GM21515 (cell line): ENCODE data around the gene MAL.
A peak's percentile ranks its signal among the peaks of the same experiment; 100 is the strongest.

ENCODE experiments used
- ATAC-seq: cut with Tn5 transposase; IDR thresholded peaks from one replicate; pipeline ENCODE4 v1.9.1; 2021; ENCODE audit not compliant: unreplicated experiment

MAL gene

DNA sequence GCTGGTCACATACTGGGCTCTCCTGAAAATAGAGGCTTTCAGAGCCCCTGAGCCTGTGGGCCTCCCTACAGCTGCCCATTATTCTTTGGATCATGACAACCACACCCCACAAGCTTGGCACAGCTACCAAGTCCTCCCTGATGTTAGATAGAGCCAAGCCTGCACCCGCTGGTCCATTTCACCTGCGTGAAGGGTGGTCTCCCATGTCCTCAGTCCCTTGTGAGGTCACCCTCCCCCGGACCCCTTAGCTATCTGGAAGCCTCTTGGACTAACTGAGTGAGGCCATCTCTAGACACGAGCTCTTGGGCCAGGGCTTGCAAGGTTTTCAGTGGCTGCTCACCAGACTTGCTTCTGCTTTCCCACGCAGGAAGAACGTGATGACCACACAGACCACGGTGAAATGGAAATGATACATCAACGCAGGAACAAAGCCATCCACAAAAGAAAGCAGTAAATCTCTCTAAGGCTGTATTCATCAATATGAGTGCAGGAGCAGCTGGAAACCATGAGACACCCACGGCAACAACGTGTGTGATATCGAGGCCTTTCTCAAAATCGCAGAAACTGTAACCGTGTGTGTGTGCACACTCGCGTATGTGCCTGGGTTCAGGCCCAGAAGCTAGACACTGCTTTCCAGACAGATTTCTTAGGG, 10.1 kb upstream of the MAL start:
- no peak for ATAC-seq

DNA sequence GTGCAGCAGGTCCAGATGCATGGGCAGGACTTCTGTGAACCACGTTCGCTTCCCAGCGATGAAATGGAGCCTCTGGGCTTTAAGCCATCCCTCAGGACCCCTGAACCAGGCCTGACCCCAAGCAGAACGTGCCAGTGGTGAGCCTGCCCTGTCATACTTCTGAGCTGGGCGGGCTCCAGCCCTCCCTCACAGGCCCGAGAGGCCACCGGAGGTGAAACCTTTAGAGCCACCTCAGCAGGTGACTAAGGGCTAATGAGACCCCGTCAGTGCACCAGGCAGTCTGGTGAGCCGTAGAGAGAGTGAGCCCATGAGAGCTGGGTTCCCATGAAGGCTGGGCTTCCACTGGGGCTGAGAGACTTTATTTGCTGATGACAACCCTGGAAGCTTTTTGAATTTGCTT, 8.9 kb upstream of the MAL start:
- ATAC-seq: no peak

GRCh38 chr2:95017071-95017501, 8.4 kb upstream of the MAL start:
- ATAC-seq: no peak

DNA sequence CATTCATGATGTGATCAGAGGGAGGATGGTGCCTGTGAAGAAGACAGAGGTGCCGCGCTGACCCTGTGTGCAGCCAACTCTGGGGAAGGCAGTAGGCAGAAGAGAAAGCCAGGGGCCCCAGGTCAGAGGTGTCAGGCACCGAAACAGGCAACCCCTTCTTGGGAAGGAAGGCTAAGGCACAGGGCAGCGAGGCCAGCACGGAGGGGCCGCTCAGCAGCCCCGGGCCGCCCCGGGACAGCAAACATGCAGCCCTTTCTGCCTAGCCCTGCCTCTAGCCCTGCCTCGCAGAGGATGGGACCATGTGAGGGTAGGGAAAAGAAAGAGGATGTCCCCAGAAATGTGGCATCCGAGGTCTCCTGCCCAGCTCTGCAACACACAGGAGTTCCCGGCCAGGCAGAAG, 7.7 kb upstream of the MAL start:
- ATAC-seq: no peak

- no peak for ATAC-seq
Observed at GRCh38 chr2:95018301-95018700, 7.2 kb upstream of the MAL start.

- ATAC-seq: no peak
Observed at GRCh38 chr2:95018861-95019550, 6.5 kb upstream of the MAL start.

DNA sequence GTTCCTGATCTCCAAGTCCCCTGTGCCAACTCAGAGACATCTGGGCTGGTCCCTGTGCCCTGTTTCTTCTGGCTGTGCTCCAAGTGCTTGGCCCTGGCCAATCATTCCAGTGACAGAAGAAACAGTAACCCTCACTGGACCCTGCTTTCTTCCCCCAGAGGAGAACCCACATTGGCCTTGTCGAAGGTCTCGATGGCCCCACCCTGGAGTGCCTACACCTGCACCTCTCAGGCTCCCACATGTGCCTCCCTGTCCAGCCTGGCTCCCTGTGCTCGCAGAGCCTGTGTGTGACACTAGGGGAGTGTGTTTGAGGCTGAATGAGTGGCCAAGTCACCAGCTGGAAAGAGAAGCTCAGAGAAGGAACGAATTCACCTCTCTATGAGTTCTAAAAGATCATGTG, 5.9 kb upstream of the MAL start:
- ATAC-seq: no peak

GRCh38 chr2:95020275-95021022, 5.1 kb upstream of the MAL start:
- no peak for ATAC-seq

DNA sequence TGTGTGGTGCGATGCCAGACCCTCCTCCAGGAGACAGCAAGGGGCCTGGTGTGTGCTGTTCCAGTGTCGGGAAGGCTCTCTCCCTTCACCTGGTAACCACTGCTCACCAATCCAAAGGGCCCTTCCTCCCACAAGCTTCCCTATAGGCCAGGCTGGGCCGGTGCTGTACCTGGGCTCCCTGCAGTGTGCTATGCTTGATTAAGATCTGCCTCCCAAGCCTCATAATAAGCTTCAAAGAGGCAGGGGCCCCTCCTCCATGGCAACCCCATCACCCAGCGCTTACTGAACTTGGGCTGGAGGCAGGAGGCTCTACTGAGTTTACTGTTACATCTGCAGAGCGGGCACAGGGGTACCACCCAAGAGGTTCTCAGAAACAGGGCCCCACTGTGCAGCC, 4.5 kb upstream of the MAL start:
- no peak for ATAC-seq

GRCh38 chr2:95021847-95022246, 3.7 kb upstream of the MAL start:
- ATAC-seq: no peak

- peak; percentile 96 for ATAC-seq
Observed at GRCh38 chr2:95022309-95023221, 2.9 kb upstream of the MAL start.

DNA sequence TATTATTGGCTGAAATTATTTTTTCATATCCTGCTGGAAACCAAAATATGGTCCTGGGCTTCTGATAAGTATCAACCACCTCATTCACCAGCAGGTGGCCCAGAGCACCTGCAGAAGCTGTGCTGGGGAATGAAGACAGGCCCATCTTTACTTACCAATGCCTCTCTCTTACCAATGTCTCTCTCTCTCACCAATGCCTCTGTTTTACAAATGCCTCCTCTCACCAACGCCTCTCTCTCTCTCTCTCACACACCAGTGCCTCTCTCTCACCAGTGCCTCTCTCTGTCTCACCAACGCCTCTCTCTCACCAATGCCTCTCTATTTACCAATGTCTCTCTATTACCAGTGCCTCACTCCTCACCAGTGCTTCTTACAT, 2.3 kb upstream of the MAL start:
- ATAC-seq: no peak

DNA sequence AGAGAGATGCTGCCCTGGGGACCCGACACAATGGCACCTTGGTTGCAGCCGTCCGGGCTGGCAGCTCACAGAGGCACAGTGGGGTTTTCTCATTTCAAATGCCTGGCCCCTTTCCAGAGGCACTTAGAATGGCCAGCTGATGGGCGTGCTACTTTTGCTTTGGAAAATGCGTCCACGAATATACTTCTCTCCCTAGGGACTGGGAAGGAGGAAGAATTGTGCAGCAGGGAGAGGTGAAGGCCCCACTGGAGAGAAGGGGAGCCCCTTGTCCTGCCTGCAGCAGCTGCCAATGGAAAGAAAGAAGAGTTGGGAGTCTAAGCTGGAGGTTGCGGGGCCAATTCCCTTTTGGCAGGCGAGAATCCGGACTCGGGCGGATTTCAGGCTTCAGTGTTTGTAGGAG, 1.1 kb upstream of the MAL start:
- ATAC-seq: no peak

DNA sequence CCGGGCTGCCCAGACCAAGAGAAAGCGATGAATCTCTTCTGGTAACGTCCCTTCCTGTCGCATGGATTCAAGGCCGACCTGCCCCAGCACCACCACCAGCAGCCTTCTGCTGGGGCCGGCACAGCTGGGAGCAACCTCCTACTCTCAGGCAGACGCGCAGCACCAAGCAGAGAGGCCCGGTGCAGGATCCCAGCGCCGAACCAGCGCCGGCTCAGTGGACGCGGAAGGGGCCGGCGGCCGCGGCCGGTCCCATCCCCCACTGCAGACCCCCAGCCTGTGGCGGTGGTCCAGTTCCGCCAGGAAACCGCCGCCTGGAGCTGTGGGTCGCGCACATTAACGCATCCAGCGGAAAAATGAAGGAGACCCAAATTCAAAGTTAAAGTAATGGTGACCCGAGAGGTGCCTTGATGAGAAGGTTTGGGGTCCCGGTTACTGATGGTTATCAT, 525 bp upstream of the MAL start:
- ATAC-seq: no peak

DNA sequence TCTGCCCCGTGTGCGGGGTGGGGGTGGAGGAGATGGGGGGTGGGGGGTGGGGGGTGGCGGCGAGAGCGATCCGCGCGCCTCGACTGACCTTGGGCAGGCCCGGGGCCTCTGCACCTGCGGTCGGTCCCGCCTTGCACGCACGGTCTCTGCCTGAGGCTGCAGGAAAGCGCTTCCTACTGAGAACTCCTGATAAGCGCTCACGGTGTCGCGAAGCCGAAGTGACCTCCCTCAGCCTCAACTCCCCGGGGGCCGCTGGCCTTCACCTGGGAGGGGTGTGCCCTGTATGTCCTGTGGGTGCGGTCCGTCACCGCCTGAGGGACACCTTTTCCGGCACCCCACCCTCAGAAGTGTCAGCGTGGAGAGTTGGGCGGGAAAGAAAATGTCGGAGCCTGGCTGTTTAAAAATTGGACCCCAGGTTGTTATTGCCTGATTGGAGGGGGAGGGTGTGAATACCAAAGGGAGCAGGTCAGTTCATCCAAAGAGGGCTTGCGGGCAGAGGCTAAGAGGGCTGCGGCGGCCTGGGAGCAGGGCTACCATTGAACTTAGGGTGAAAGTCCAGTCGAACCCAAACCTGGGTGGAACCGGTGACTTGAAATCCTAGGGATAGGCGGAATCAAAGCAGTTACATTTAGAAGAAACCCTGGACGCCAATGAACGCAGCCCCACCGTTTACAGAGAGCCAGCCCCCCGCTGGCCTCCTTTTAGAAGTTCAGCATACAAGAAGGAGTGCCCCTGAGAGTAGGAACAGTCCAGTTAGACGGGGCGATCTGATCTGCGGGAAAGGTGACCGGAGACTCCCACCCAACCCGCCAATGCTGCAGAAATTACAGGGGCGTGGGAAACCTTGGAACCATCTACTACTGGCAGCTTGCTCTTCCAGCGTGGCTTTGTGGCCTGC, 1.2 kb downstream of the MAL start:
- ATAC-seq: no peak

DNA sequence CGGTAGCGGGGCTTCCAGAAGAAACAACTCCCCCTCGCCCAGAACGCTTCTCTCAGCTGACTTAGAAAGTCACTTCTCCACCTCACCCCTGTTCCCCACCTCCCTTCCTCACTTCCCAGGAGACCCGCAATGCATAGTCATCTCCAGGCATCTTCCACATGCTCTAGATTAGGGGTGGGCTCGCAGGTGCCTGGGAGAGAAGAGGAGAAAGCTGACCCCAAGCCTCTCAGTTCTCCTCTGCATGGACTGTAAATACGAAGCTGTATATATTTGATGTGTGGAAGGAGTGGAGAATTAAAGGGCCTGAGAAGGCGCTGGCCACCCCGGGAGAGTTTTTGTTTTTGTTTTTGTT, 1.8 kb downstream of the MAL start:
- no peak for ATAC-seq

GRCh38 chr2:95029898-95030341, 4.4 kb downstream of the MAL start:
- no peak for ATAC-seq

- ATAC-seq: no peak
Observed at GRCh38 chr2:95030496-95030895, 5.0 kb downstream of the MAL start.

GRCh38 chr2:95031076-95031725, 5.7 kb downstream of the MAL start:
- no peak for ATAC-seq

DNA sequence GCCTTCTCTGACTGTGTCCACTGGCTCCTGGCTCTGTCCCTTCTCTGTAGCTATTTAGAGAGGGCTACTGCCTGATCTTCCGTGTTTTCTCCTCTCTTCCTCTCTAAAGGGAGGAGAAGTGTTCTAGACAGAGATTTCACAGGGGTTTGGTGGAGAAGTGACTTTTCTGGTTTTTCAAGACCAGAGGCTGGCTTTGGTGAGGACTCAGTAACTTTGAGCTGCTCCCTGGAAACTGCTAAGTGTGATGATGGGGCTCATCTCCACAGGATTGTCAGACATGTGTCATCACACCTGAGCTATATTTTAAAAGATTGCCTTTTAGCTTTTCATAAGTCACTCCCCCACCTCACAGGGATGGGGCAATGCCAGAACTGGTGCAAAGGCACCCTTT, 6.2 kb downstream of the MAL start:
- ATAC-seq: no peak
